Liver (tissue), 9 donors: ENCODE results near the gene C1QL1. TPM values are rescaled to one million over a fixed set of nuclear protein-coding genes. Genes with fewer than 3 reads are reported as not detected.
A peak's percentile ranks its signal among the peaks of the same experiment; 100 is the strongest.
"Not testable (repeated sequence)": the region's sequence is repeated elsewhere in the genome, so short reads cannot be mapped to it uniquely, and the experiment has no call there.

Experiments used
- DNase-seq: peaks from one replicate; pipeline ENCODE4 v3.0.0-alpha.2; 2017; ENCODE audit warnings: low spot score
- H3K27ac ChIP-seq, 2 donors: one replicate each; pipeline ENCODE4 v1.7.0; 2013; ENCODE audit warnings: inconsistent platforms in 2 of 2, low read length in 2 of 2, control low read depth in 1 of 2, low read depth in 1 of 2, mild to moderate bottlenecking in 1 of 2
- H3K27me3 ChIP-seq, 4 donors: one replicate each; pipeline versions ENCODE4 v1.6.1 to v1.7.0; 2013; ENCODE audit warnings: low read length in 3 of 4, inconsistent platforms in 1 of 4, mild to moderate bottlenecking in 1 of 4, moderate library complexity in 1 of 4; ENCODE audit not compliant: control insufficient read depth in 4 of 4, insufficient read depth in 4 of 4
- H3K36me3 ChIP-seq, 4 donors: one replicate each; pipeline versions ENCODE4 v1.6.1 to v1.7.0; 2013; ENCODE audit warnings: low read length in 3 of 4, mild to moderate bottlenecking in 3 of 4, low read depth in 1 of 4, moderate library complexity in 1 of 4; ENCODE audit not compliant: control insufficient read depth in 4 of 4, insufficient read depth in 3 of 4
- H3K4me1 ChIP-seq, 4 donors: one replicate each; pipeline versions ENCODE4 v1.6.1 to v1.7.0; 2013; ENCODE audit warnings: low read length in 3 of 4, mild to moderate bottlenecking in 3 of 4, moderate library complexity in 1 of 4; ENCODE audit not compliant: control insufficient read depth in 4 of 4, insufficient read depth in 4 of 4
- H3K4me3 ChIP-seq, 3 donors: one replicate each; pipeline versions ENCODE4 v1.6.1 to v1.7.0; 2013; ENCODE audit warnings: low read length in 3 of 3, control low read depth in 1 of 3, low read depth in 1 of 3, mild to moderate bottlenecking in 1 of 3
- H3K9ac ChIP-seq, 2 donors: one replicate each; pipeline ENCODE4 v1.7.0; 2013; ENCODE audit warnings: low read length in 2 of 2, mild to moderate bottlenecking in 2 of 2, moderate library complexity in 2 of 2, control low read depth in 1 of 2, low read depth in 1 of 2
- H3K9me3 ChIP-seq, 4 donors: one replicate each; pipeline versions ENCODE4 v1.6.1 to v1.7.0; 2013; ENCODE audit warnings: low read length in 3 of 4; ENCODE audit not compliant: control insufficient read depth in 4 of 4
- EGR1 ChIP-seq, 2 donors: IDR thresholded peaks; 2 replicates each; pipeline ENCODE4 v1.6.1; 2016 to 2018; ENCODE audit warnings: antibody characterized with exemption in 2 of 2, low read depth in 2 of 2
- FOXA1 ChIP-seq: IDR thresholded peaks from 2 replicates; pipeline ENCODE4 v1.6.1; 2016; ENCODE audit warnings: antibody characterized with exemption
- FOXA2 ChIP-seq: IDR thresholded peaks from 2 replicates; pipeline ENCODE4 v1.6.1; 2016; ENCODE audit warnings: antibody characterized with exemption
- GABPA ChIP-seq, 2 donors: IDR thresholded peaks in 1 of 2; conservative IDR thresholded peaks in 1 of 2; 2 replicates each; pipeline ENCODE4 v1.6.1; 2016; ENCODE audit warnings: antibody characterized with exemption in 2 of 2, mild to moderate bottlenecking in 1 of 2, moderate library complexity in 1 of 2
- HNF4A ChIP-seq, 2 donors: conservative IDR thresholded peaks; 2 replicates each; pipeline ENCODE4 v1.6.1; 2016; ENCODE audit warnings: antibody characterized with exemption in 2 of 2, mild to moderate bottlenecking in 2 of 2
- HNF4G ChIP-seq: IDR thresholded peaks from 2 replicates; pipeline ENCODE4 v1.6.1; 2016; ENCODE audit warnings: antibody characterized with exemption
- JUND ChIP-seq, 2 donors: IDR thresholded peaks; 2 replicates each; pipeline ENCODE4 v1.6.1; 2016; ENCODE audit warnings: antibody characterized with exemption in 2 of 2
- NR2F2 ChIP-seq: IDR thresholded peaks from 2 replicates; pipeline ENCODE4 v1.6.1; 2016; ENCODE audit warnings: antibody characterized with exemption
- RAD21 ChIP-seq, 2 donors: IDR thresholded peaks; 2 replicates each; pipeline ENCODE4 v1.6.1; 2016; ENCODE audit warnings: antibody characterized with exemption in 2 of 2, mild to moderate bottlenecking in 2 of 2
- RXRA ChIP-seq, 2 donors: IDR thresholded peaks; 2 replicates each; pipeline ENCODE4 v1.6.1; 2017 to 2018; ENCODE audit warnings: antibody characterized with exemption in 2 of 2, mild to moderate bottlenecking in 1 of 2
- SP1 ChIP-seq: IDR thresholded peaks from 2 replicates; pipeline ENCODE4 v1.6.1; 2018; ENCODE audit warnings: antibody characterized with exemption, mild to moderate bottlenecking
- TAF1 ChIP-seq: conservative IDR thresholded peaks from 2 replicates; pipeline ENCODE4 v1.6.1; 2016; ENCODE audit warnings: antibody characterized with exemption, mild to moderate bottlenecking
- YY1 ChIP-seq: IDR thresholded peaks from 2 replicates; pipeline ENCODE4 v1.6.1; 2016; ENCODE audit warnings: antibody characterized with exemption, mild to moderate bottlenecking
- WGBS: extraction: QIAGEN DNeasy Blood & Tissue Kit; methylation state at CpG from one replicate; pipeline ENCODE4 v1.1.7; 2013; 5-methylcytosine and 5-hydroxymethylcytosine counted together
- polyA plus RNA-seq, 2 donors: library from polyadenylated mRNA; stranded (reverse) in 1 of 2; unstranded in 1 of 2; fragments of 200-250 nt in 1 of 2; fragments of >200 nt in 1 of 2; fragmentation: Nextera tagmentation in 1 of 2; extraction: Ambion mirVana in 1 of 2; gene quantifications; one replicate each; pipeline versions ENCODE4 v1.2.1 to v1.2.3, GENCODE V29; 2013 to 2015
- total RNA-seq, 2 donors: library from RNA; depleted of rRNA; stranded (reverse); fragments of >200 nt; gene quantifications; one replicate each; pipeline ENCODE4 v1.2.3, GENCODE V29; 2014
- TF ChIP-seq, protein P1 (sequence below): fragments of 150-350 bp; IDR thresholded peaks from 2 replicates; pipeline ENCODE4 v1.5.1; 2017; ENCODE audit warnings: improper control_type of control experiment, low read depth, low read length; ENCODE audit not compliant: missing input control
- TF ChIP-seq, protein P2 (sequence below): IDR thresholded peaks from 2 replicates; pipeline ENCODE4 v1.6.1; 2016; ENCODE audit warnings: antibody characterized with exemption
- TF ChIP-seq, protein P3 (sequence below): IDR thresholded peaks from 2 replicates; pipeline ENCODE4 v1.6.1; 2016; ENCODE audit warnings: antibody characterized with exemption, mild to moderate bottlenecking
- TF ChIP-seq, protein P4 (sequence below): IDR thresholded peaks from 2 replicates; pipeline ENCODE4 v1.6.1; 2016; ENCODE audit warnings: antibody characterized with exemption
- TF ChIP-seq, protein P5 (sequence below): IDR thresholded peaks from 2 replicates; pipeline ENCODE4 v1.6.1; 2016; ENCODE audit warnings: antibody characterized with exemption
- donor health status: healthy.
- donor health status: healthy.
- donor health status: healthy.
- donor health status: healthy.
- donor health status: healthy.

Gene C1QL1
- total and polyA plus RNA-seq, 4 donors, result 0.17 to 0.57 (median 0.23) TPM; not detected in 1

DNA sequence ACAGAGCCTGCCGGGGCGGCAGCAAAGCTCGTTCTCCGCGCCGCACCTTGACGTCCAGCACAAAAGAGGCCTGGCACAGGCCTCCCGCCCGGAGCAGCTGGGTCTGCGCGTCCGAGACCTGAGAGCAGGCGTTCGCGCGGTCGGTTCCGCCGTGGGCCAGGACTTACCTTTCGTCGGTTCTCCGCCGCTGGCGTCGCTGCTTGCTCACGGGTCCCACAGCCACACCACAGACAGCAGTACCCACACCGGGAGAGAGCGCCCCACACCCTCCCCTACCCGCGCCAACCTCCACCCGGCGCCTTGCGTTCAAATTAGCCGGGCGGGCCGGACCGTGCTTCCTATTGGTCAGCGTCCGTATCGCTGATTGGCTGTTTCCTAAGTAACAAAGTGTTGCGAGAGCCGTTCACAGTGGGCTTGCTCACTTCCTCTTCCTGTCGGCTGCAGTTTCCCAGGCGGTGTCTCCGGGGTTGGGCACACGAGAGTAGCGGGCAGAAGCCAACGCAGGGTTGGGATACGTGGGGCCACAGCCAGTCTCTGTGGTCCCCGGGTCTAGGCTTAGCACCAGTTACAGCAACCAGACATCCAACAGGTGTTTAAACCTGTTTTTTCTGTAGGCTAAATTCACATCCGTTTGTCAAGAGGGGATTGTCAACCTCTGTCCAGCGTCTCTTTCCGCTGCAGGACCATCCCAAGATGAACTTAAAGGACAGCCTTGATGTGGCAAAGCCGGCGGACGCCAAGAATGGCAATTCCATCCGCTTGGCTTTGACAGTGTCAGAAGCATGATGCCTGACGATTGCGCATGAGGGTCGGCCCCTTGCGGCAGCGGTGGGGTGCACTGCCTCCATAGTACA is 20.4 kb downstream of the C1QL1 start, which contains the start of gene KIF18B (continued):
- TF ChIP-seq, protein P1, sequence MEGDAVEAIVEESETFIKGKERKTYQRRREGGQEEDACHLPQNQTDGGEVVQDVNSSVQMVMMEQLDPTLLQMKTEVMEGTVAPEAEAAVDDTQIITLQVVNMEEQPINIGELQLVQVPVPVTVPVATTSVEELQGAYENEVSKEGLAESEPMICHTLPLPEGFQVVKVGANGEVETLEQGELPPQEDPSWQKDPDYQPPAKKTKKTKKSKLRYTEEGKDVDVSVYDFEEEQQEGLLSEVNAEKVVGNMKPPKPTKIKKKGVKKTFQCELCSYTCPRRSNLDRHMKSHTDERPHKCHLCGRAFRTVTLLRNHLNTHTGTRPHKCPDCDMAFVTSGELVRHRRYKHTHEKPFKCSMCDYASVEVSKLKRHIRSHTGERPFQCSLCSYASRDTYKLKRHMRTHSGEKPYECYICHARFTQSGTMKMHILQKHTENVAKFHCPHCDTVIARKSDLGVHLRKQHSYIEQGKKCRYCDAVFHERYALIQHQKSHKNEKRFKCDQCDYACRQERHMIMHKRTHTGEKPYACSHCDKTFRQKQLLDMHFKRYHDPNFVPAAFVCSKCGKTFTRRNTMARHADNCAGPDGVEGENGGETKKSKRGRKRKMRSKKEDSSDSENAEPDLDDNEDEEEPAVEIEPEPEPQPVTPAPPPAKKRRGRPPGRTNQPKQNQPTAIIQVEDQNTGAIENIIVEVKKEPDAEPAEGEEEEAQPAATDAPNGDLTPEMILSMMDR, result peak; percentile 1
- no peak for TF ChIP-seq JUND (IDR thresholded peaks at IDR 0.05)

DNA sequence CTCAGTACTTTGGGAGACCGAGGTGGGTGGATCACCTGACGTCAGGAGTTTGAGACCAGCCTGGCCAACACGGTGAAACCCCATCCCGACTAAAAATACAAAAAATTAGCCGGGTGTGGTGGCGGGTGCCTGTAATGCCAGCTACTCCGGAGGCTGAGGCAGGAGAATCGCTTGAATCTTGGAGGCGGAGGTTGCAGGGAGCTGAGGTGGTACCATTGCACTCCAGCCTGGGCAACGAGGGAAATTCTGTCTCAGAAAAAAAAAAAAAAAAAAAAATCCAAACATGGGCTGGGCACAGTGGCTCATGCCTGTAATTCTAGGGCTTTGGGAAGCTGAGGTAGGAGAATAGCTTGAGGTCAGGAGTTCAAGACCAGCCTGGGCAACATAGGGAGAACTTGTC is 22.5 kb downstream of the C1QL1 start:
- not testable (repeated sequence) for H3K36me3 ChIP-seq, H3K4me3 ChIP-seq, H3K9ac ChIP-seq, DNase-seq, H3K9me3 ChIP-seq, H3K27ac ChIP-seq, H3K27me3 ChIP-seq
- peaks cover 4 to 13% (median 8%) of the 10 kb centered on the region in 4 donors for H3K4me1 ChIP-seq
- 95% methylated on average over 10 of the region's 10 CpGs for WGBS

DNA sequence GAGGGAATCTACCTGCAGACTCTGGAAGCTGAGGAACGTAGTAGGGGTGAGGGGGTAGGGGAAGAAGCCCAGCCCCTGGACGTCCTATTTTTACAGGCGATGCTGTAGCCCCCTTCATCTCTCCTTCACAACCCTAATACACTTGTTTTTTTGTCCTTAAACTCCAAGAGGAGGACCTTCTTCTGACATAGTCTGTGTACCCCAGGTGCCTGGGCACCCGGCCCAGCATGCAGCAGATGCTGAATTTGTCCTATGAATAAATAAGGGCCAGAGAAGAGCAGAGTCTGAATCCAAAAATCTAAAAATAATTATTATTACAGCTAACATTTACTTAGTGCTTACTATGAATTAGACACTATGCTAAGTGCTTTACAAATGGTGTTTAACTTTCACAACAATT is 25.6 kb downstream of the C1QL1 start:
- H3K4me1 ChIP-seq, result peaks cover 3 to 5% (median 4%) of the 10 kb centered on the region in 4 donors
- TF ChIP-seq SP1, result no peak
- no peak for TF ChIP-seq EGR1 (IDR thresholded peaks at IDR 0.05; ENCODE audit: low read depth in 2 of 2)
- TF ChIP-seq HNF4G, result no peak
- TF ChIP-seq, protein P1, result no peak
- TF ChIP-seq RXRA (IDR thresholded peaks at IDR 0.05), result no peak
- TF ChIP-seq NR2F2, result no peak
- no peak for TF ChIP-seq JUND (IDR thresholded peaks at IDR 0.05)
- TF ChIP-seq, protein P2, sequence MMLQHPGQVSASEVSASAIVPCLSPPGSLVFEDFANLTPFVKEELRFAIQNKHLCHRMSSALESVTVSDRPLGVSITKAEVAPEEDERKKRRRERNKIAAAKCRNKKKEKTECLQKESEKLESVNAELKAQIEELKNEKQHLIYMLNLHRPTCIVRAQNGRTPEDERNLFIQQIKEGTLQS, result no peak
- TF ChIP-seq FOXA2, result no peak
- TF ChIP-seq, protein P3, sequence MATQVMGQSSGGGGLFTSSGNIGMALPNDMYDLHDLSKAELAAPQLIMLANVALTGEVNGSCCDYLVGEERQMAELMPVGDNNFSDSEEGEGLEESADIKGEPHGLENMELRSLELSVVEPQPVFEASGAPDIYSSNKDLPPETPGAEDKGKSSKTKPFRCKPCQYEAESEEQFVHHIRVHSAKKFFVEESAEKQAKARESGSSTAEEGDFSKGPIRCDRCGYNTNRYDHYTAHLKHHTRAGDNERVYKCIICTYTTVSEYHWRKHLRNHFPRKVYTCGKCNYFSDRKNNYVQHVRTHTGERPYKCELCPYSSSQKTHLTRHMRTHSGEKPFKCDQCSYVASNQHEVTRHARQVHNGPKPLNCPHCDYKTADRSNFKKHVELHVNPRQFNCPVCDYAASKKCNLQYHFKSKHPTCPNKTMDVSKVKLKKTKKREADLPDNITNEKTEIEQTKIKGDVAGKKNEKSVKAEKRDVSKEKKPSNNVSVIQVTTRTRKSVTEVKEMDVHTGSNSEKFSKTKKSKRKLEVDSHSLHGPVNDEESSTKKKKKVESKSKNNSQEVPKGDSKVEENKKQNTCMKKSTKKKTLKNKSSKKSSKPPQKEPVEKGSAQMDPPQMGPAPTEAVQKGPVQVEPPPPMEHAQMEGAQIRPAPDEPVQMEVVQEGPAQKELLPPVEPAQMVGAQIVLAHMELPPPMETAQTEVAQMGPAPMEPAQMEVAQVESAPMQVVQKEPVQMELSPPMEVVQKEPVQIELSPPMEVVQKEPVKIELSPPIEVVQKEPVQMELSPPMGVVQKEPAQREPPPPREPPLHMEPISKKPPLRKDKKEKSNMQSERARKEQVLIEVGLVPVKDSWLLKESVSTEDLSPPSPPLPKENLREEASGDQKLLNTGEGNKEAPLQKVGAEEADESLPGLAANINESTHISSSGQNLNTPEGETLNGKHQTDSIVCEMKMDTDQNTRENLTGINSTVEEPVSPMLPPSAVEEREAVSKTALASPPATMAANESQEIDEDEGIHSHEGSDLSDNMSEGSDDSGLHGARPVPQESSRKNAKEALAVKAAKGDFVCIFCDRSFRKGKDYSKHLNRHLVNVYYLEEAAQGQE, result no peak
- TF ChIP-seq HNF4A (conservative IDR thresholded peaks at IDR 0.05), result no peak
- no peak for TF ChIP-seq RAD21 (IDR thresholded peaks at IDR 0.05)
- TF ChIP-seq, protein P4, sequence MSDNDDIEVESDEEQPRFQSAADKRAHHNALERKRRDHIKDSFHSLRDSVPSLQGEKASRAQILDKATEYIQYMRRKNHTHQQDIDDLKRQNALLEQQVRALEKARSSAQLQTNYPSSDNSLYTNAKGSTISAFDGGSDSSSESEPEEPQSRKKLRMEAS, result no peak
- TF ChIP-seq, protein P5, sequence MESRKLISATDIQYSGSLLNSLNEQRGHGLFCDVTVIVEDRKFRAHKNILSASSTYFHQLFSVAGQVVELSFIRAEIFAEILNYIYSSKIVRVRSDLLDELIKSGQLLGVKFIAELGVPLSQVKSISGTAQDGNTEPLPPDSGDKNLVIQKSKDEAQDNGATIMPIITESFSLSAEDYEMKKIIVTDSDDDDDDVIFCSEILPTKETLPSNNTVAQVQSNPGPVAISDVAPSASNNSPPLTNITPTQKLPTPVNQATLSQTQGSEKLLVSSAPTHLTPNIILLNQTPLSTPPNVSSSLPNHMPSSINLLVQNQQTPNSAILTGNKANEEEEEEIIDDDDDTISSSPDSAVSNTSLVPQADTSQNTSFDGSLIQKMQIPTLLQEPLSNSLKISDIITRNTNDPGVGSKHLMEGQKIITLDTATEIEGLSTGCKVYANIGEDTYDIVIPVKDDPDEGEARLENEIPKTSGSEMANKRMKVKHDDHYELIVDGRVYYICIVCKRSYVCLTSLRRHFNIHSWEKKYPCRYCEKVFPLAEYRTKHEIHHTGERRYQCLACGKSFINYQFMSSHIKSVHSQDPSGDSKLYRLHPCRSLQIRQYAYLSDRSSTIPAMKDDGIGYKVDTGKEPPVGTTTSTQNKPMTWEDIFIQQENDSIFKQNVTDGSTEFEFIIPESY, result no peak
- TF ChIP-seq GABPA (IDR thresholded peaks at IDR 0.05 in 1 of 2, conservative IDR thresholded peaks at IDR 0.05 in 1 of 2), result no peak
- no peak for TF ChIP-seq TAF1
- no peak for TF ChIP-seq YY1
- TF ChIP-seq FOXA1, result no peak
- no peaks in the 10 kb centered on the region for H3K36me3 ChIP-seq
- H3K4me3 ChIP-seq, result no peak overlapping the region
- H3K9me3 ChIP-seq, result no peaks in the 10 kb centered on the region
- H3K27me3 ChIP-seq, result no peaks in the 10 kb centered on the region
- 90% methylated on average over 4 of the region's 4 CpGs for WGBS
- H3K9ac ChIP-seq, result no peak overlapping the region
- no peak for DNase-seq
- H3K27ac ChIP-seq, result no peak overlapping the region
